ENCODE data around the gene GPER1.

GPER1 gene

DNA sequence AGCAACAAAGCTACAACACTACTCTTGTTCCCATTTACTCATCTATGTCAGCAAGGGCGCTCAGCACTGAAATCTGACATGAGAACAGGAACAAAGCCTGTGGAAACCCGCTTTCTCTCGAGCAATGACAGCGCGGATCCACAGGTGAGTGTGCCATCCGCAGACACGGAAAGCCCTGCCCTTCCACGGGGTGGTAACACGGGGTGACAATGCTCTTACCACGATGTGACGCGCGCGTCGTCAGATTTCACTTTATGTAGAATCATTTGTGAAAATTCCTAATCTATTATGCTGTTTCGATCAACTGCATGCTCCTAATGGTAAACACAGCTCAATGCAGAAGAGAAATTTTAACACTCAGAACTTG is 37.7 kb downstream of the GPER1 start:
- in situ Hi-C loops (cut with MboI; ENCODE audit: low sequenced_read_pairs, unreplicated experiment) = no loop called here
- no peak for DNase-seq (ENCODE audit: low spot score)
- TF ChIP-seq, protein P1, sequence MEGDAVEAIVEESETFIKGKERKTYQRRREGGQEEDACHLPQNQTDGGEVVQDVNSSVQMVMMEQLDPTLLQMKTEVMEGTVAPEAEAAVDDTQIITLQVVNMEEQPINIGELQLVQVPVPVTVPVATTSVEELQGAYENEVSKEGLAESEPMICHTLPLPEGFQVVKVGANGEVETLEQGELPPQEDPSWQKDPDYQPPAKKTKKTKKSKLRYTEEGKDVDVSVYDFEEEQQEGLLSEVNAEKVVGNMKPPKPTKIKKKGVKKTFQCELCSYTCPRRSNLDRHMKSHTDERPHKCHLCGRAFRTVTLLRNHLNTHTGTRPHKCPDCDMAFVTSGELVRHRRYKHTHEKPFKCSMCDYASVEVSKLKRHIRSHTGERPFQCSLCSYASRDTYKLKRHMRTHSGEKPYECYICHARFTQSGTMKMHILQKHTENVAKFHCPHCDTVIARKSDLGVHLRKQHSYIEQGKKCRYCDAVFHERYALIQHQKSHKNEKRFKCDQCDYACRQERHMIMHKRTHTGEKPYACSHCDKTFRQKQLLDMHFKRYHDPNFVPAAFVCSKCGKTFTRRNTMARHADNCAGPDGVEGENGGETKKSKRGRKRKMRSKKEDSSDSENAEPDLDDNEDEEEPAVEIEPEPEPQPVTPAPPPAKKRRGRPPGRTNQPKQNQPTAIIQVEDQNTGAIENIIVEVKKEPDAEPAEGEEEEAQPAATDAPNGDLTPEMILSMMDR (IDR thresholded peaks at IDR 0.05; ENCODE audit: borderline replicate concordance, control extremely low read depth, extremely low read depth, insufficient read depth, missing control alignments) = no peak

DNA sequence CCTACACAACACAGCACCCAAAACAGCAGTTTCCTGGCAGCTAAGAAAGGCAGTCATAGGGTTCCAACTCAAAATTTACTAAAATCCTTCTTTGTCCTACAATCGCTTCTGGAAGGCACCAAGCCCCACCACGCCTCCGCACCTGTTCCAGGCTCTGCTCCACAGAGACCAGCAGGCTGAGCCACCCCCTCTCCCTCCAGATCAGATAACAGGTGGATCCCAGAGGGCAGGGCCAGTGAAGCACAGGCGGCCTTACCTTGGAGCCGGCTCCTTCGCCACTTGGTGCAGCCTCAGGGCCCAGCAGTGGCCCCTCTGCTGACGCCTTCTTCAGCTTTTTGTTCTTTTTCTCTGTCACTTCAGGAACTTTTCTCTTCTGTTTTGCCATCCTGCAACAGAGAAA is 39.1 kb downstream of the GPER1 start:
- TF ChIP-seq, protein P1 (IDR thresholded peaks at IDR 0.05; ENCODE audit: borderline replicate concordance, control extremely low read depth, extremely low read depth, insufficient read depth, missing control alignments) = no peak
- no peak for DNase-seq (ENCODE audit: low spot score)
- in situ Hi-C loops (cut with MboI; ENCODE audit: low sequenced_read_pairs, unreplicated experiment) = no loop called here

DNA sequence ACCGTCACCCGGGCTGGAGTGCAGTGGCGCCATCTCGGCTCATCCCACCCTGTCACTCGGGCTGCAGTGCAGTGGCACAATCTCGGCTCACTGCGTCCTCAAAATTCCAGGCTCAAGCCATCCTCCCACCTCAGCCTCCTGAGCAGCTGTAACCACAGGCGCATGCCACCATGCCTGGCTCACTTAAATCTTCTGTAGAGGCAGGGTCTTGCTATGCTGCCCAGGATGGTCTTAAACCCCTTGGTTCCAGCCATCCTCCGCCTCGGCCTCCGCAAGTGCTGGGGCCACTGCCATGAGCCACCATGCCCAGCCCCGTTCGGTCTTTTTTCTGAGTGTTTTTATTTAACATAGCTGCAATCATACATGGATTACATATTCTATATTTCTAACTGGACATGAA is 41.5 kb downstream of the GPER1 start:
- TF ChIP-seq, protein P1 (IDR thresholded peaks at IDR 0.05; ENCODE audit: borderline replicate concordance, control extremely low read depth, extremely low read depth, insufficient read depth, missing control alignments) = no peak
- DNase-seq (ENCODE audit: low spot score) = no peak
- in situ Hi-C loops (cut with MboI; ENCODE audit: low sequenced_read_pairs, unreplicated experiment) = no loop called here

DNA sequence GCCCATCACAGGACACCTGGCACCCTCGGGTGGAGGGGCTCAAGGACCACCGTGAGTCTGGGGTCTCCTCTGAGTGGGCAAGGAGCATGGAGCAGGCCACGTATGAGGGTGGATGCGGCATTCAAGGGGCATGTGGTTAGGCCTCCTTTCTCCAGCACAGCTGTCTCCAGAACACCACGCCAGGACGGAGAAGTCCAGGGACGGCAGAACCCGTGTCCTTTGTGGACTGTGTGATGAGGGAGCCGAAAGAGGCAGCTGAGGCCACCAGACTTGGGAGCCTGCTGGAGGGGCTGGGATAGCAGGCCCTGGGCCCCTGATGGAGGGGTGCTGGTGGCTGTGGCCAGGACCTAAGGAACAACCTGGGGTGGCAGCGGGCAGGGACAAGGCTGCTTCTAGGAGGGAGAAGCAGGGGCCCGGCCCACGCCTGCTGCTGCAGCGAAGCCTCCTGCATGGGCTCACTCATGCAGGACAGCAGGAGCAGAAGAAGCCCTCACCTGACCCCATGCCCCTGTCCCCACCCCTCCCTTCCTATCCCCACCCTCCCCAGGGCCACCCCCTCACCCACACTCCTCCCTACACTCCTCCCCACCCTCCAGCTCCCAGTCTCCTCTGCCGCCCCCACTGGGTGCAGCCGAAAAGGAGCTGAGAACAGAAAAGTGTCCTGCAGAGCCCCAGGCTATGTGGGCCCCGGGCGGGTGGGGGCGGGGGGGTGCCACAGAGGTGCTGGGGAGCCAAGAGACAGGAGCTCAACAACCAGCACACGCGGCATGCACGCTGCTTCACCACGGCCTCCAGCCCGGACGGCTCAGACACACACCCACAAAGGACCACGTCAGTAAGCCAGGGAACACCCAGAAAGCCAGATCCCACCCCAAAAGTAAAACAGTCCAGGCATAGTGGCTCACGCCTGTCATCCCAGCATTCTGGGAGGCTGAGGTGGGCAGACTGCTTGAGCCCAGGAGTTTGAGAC is 42.4 kb downstream of the GPER1 start:
- in situ Hi-C loops (cut with MboI; ENCODE audit: low sequenced_read_pairs, unreplicated experiment) = no loop called here
- TF ChIP-seq, protein P1 (IDR thresholded peaks at IDR 0.05; ENCODE audit: borderline replicate concordance, control extremely low read depth, extremely low read depth, insufficient read depth, missing control alignments) = no peak
- DNase-seq (ENCODE audit: low spot score) = no peak

DNA sequence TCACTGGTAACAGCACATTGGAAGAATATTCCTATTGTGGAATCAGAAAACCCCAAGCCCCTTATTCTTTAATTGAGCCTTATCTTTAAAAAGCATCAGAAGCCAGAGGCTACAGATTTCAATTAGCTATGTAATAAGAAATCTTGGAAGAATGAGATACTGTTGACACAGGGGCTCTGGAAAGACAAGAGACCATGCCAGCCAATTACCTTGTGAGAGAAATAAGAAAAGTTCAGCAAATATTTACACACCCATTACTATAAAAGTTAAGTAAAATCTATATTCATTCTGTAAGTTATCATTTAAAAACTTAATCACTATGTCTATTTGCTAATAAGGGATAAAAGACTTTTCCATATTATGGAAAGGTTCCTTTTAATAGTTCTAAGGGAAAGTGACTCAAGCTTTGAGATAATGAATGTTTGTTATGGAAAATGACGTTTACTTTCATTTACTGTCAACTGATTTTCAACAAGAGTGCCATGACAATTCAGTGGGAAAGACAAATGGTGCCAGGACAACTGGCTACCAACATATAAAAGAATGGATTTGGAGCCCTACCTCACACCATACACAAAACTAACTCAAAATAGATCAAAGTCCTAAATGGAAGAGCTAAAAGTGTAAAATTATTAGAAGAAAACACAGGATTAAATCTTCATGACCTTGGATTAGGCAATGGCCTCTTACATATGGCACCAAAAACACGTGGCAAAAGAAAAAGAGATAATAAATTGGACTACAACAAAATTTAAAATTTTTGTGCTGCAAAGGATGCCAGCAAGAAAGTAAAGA is 43.8 kb downstream of the GPER1 start:
- in situ Hi-C loops (cut with MboI; ENCODE audit: low sequenced_read_pairs, unreplicated experiment) = no loop called here
- no peak for DNase-seq (ENCODE audit: low spot score)
- TF ChIP-seq, protein P1 (IDR thresholded peaks at IDR 0.05; ENCODE audit: borderline replicate concordance, control extremely low read depth, extremely low read depth, insufficient read depth, missing control alignments) = no peak

DNA sequence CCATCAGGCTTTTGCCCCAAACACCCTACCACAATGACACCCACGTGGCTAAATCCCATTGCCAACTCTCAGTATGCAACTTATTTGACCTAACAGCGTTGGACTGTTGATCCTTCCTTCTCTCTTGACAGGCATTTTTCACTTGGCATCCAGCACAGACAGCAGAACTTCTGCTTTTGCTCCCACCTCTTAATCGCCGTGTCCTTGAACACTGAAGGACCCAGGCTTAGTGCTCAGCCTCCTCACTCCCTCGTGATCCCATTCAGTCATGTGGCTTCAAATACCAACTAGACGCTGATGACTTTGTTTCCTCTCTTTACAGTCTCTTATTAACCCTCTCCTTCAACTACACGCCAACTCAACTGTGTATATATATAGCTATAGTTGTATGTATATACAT is 47.0 kb downstream of the GPER1 start:
- TF ChIP-seq, protein P1 (IDR thresholded peaks at IDR 0.05; ENCODE audit: borderline replicate concordance, control extremely low read depth, extremely low read depth, insufficient read depth, missing control alignments) = no peak
- no peak for DNase-seq (ENCODE audit: low spot score)
- in situ Hi-C loops (cut with MboI; ENCODE audit: low sequenced_read_pairs, unreplicated experiment) = no loop called here

All from GM13976 (cell line).